HL-60/S4 (cell line): ENCODE measurements around the gene MDFI.

Experiments used
- in situ Hi-C: fragments of 300-500 bp; cut with MboI; formaldehyde crosslinking; loops from 2 replicates; pipeline ENCODE4 v1.14.3; 2022; ENCODE audit warnings: low sequenced_read_pairs

The MDFI gene

GRCh38 chr6:41670703-41671360, 32.6 kb downstream of the MDFI start:
- in situ Hi-C loops: loop anchor here (10.0 kb wide), 1 partner anchor 66 kb away; no protein-coding TSS in a partner anchor

DNA sequence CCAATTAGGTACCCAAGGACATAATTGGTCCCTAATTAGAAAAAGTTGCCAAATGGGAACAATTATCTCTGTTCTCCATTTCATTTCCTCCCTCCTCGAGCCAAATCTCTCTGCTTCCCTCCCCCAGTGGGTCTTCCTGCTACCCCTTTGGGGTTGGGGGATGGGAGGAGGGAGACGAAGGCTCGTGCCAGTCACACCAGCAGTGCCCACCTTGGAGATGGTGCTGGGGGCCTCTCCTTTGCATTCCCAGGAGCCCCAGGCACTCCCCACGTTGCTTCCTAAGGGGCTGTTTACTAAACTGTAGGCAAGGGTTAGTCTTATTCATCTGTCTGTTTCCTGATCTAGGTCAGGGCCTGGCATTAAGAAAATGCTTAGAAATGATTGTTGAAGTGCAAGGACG, 33.1 kb downstream of the MDFI start:
- in situ Hi-C loops: loop anchor here (10.0 kb wide), 1 partner anchor 67 kb away; no protein-coding TSS in a partner anchor

DNA sequence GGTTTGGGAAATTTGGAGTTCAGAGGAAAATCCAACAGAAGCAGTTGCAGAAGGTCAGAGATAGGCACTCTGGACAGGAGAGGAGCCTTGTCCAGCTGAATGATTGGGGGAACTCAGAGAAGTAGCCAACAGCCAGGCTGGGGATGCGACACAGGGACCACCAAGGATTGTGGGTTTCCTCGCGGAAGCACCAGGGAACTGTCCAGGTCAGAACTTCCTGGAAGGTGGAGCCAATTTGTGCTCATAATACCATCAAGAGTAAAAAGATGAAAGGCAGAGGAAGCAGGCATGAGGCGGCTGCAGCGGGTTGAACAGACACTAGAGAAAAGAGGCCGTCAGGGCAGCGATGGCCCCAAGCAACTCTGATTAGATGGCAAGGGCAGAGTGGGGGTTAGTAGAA, 33.7 kb downstream of the MDFI start:
- in situ Hi-C loops: loop anchor here (10.0 kb wide), 1 partner anchor 67 kb away; no protein-coding TSS in a partner anchor

DNA sequence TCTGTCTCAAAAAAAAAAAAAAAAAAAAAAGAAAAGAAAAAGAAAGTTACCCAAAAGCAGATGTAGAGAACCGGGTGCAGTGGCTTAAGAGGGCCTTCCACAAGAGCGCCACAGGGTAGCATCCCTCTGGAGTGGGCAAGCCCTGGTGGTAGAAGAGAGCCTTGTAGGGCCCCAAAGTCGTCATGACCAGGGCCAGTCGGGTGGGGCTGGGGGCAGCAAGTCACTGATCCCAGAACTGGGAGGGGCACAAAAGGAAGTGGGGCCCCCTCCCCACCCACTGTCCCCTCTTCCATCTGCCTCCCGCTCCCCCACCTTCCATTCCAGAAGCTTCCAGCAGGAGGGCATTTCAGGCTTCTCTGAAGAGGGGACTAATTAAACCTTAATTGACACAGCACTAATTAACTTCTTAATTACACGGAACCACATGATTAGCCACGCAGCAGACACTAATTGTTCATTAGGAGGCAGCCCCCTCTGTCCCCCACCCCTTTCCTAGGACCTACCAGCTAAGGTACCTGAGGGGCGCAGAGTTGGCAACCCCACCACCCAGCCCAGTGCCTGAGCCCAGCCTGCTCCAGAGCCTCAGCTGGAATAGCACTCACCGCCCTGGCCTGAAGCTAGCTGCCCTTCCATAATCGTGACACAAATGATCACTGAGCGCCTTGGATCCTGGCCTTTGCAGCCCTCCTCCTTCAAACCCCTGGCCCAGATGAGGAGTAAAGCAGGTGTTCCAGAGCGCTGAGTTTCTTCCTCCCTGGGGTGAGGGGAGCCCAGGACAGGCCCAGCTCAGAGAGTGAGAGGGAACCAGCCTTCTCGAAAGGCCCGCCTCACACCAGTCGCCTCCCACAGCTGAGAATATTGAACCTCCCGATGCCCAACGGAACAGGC, 34.8 kb downstream of the MDFI start:
- in situ Hi-C loops: loop anchor here (10.0 kb wide), 1 partner anchor 68 kb away; no protein-coding TSS in a partner anchor

DNA sequence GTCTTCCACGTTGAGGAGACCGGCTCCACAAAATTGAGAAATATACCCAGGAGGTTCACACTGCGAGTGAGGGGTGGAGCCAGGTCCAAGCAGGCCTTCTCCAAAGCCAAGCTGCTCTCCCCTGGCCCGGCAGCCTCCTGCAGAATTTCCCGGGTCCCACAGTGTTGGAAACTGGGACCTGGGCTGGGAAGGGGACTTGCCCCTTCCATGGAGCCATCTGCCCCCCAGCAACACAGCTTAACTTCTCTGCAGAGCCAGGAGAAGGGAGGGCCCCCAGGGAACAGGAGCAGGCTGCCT, 35.4 kb downstream of the MDFI start:
- in situ Hi-C loops: loop anchor here (10.0 kb wide), 1 partner anchor 69 kb away; no protein-coding TSS in a partner anchor

- in situ Hi-C loops: loop anchor here (10.0 kb wide), 1 partner anchor 70 kb away; no protein-coding TSS in a partner anchor
These were observed 36.1 kb downstream of the MDFI start for GRCh38 chr6:41674231-41675000.

DNA sequence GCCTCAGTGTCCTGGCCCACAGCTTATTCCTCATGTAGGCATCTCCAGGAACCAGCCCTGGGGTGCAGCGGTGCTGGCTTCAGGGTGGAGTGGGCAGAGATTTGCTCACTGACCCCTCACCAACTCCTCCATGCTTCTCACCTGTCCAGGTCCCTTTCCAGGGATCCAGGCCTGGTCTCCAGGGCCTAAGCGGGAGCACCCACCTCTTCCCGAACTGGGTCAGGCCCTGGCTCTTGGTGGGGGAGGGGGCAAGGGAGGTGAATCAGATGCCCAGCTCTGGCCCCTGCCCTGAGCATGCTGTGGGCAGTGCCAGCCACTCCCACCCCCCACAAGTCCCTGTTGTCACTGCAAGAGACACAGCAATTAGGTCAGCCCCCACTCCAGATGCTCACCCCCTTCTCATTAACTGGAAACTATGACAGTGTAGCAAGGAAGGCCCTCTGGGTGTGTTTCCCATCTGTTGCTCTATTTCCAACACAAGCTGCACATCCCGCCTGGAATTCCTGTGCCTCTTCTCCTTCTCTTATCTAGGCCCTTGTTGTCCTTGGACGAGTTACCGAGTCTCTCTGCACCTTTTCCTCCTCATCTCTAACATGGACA, 37.0 kb downstream of the MDFI start:
- in situ Hi-C loops: loop anchor here (10.0 kb wide), 1 partner anchor 70 kb away; no protein-coding TSS in a partner anchor

DNA sequence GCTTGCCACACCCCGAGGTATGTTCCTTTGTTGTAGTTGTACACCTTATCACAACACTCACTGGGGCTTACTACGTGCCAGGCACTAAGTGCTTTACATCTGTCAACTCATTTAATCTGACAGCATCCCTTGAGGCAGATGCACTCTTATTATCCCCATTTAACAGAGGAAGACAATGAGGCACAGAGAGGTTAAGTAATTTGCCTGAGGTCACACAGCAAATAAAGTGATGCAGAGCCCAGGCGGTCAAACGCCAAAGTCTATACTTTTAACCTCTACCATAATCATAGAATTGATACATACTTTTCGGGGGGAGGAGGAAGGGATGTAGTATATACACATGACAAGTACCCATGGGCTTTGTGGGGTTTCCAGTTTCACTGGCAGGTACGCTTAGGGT, 37.7 kb downstream of the MDFI start:
- in situ Hi-C loops: loop anchor here (10.0 kb wide), 1 partner anchor 71 kb away; no protein-coding TSS in a partner anchor

GRCh38 chr6:41676431-41676830, 38.2 kb downstream of the MDFI start:
- in situ Hi-C loops: loop anchor here (10.0 kb wide), 1 partner anchor 72 kb away; no protein-coding TSS in a partner anchor

GRCh38 chr6:41677124-41677921, 39.1 kb downstream of the MDFI start:
- in situ Hi-C loops: loop anchor here (10.0 kb wide), 1 partner anchor 73 kb away; no protein-coding TSS in a partner anchor

DNA sequence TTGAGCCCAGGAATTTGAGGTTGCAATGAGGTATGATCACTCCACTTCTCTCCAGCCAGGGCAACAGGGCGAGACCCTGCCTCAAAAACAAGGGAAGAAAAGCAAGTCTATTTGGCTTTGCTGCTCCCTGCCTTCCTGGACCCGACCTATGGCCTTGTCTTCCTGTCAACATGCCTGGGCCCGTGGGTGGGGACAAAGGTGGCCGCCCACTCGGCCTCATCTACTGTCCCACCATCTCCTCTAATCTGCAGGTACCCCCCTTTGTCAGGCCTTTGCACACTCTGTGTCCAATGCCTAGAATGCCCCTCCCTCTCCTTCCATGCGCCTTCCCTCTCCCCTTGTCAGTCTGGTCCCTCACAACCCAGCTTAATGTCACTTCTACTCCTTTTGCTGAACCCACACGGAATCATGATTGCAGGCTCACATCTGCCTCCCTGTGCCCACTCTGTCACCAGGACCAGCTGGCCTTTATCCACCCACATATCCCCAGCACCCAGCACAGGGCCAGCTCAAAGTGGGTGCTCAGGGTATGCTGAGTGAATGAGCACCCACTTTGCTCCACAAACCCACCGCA, 40.3 kb downstream of the MDFI start:
- in situ Hi-C loops: loop anchor here (10.0 kb wide), 1 partner anchor 74 kb away; no protein-coding TSS in a partner anchor

DNA sequence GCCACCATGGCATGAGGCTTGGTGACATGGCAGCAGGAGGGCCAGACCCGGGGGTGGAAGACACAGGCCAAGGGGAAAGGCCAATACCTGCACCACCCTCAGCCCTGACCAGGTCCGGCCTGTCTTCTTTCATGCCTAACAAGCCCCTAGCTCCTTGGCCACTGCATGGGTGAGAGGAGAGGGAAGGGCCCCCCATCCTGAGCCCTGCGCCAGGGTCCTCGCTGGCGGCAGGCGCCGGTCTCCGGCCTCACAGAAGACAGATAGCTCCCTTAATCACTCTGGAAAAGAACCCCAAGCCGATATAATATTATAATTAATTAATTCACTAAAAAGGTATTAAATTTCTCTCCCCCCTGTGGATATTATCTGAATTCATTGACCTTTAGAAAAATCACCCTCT, 41.4 kb downstream of the MDFI start:
- in situ Hi-C loops: loop anchor here (10.0 kb wide), 2 partner anchors 75 to 305 kb away; no protein-coding TSS in a partner anchor

DNA sequence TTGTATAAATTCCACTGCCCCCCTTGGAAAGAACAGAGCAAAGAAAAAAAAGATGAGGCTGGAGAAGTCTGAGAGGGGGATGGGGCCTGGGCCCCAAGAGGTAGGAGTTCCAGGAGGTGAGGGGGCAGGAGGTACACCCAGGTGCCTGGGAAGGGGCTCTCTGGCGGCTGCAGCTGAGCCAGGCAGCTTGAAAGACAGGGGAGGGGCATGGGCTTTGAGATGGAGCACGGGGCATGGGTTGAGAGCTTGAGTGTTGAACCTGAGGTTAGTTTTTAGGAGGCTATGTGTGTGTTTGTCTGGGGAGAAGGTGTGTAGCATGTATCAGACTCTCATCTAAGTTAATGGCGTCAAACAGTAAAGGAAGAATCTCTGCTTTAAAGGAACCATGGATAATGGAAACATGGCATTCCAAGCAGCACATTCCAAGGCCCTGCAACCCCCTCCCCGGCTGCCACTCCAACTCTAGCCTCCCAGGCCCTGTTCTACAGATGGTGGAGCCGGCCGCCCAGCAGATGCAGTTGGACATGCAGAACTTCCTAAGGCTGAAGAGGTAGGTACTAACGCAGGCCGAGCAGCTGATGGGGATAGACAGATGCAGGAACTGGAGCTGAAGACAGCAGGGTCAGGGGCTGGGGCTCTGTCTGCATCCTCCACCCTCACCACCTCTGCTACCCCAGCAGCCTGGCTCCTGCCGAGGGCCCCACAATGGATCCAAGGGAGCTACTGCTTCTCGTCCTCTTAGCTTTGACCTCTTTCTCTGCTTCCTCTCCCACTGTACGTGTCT, 42.1 kb downstream of the MDFI start:
- in situ Hi-C loops: loop anchor here (10.0 kb wide), 1 partner anchor 306 kb away; no protein-coding TSS in a partner anchor

- in situ Hi-C loops: loop anchor here (10.0 kb wide), 1 partner anchor 307 kb away; no protein-coding TSS in a partner anchor
These were observed 43.8 kb downstream of the MDFI start for GRCh38 chr6:41682056-41682477.

GRCh38 chr6:41682497-41683272, 44.4 kb downstream of the MDFI start:
- in situ Hi-C loops: loop anchor here (10.0 kb wide), 1 partner anchor 308 kb away; no protein-coding TSS in a partner anchor

- in situ Hi-C loops: loop anchor here (10.0 kb wide), 1 partner anchor 308 kb away; no protein-coding TSS in a partner anchor
These were observed 44.9 kb downstream of the MDFI start for GRCh38 chr6:41683273-41683522.

- in situ Hi-C loops: loop anchor here (10.0 kb wide), 1 partner anchor 309 kb away; no protein-coding TSS in a partner anchor
These were observed 45.4 kb downstream of the MDFI start for GRCh38 chr6:41683523-41684310.
